ENCODE measurements around the gene NCAPD2.

The NCAPD2 gene

GRCh38 chr12:6461401-6462233 lies 32.3 kb upstream of the NCAPD2 start:
- no peak for DNase-seq (ENCODE audit: low read depth)
- H3K4me3 ChIP-seq (ENCODE audit: low read depth, low read length), result no peak overlapping the region
- TF ChIP-seq, protein P1, sequence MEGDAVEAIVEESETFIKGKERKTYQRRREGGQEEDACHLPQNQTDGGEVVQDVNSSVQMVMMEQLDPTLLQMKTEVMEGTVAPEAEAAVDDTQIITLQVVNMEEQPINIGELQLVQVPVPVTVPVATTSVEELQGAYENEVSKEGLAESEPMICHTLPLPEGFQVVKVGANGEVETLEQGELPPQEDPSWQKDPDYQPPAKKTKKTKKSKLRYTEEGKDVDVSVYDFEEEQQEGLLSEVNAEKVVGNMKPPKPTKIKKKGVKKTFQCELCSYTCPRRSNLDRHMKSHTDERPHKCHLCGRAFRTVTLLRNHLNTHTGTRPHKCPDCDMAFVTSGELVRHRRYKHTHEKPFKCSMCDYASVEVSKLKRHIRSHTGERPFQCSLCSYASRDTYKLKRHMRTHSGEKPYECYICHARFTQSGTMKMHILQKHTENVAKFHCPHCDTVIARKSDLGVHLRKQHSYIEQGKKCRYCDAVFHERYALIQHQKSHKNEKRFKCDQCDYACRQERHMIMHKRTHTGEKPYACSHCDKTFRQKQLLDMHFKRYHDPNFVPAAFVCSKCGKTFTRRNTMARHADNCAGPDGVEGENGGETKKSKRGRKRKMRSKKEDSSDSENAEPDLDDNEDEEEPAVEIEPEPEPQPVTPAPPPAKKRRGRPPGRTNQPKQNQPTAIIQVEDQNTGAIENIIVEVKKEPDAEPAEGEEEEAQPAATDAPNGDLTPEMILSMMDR (conservative IDR thresholded peaks at IDR 0.05; ENCODE audit: low read depth, low read length), result no peak

GRCh38 chr12:6462234-6462995 lies 31.5 kb upstream of the NCAPD2 start:
- no peak overlapping the region for H3K4me3 ChIP-seq (ENCODE audit: low read depth, low read length)
- no peak for DNase-seq (ENCODE audit: low read depth)
- TF ChIP-seq, protein P1 (conservative IDR thresholded peaks at IDR 0.05; ENCODE audit: low read depth, low read length), result no peak

DNA sequence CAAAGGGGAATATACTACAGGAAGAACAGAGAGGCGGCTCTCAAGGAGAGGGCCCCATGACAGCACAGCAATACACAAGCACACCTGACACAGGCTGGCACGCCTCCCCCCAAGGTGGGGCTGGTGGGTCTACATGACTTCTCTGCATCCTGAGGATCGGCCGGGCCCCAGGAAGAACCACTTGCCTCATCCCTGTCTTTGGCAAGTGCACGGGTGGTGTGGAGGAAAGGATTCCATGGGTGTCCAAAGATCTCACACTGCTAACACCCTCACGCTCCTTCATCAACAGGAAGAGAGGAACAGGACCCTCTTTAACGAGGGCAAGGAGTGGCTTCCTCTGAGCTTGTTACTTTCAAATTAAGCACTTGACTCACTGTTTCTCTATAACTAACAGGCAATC lies 30.7 kb upstream of the NCAPD2 start:
- H3K4me3 ChIP-seq (ENCODE audit: low read depth, low read length), result no peak overlapping the region
- no peak for DNase-seq (ENCODE audit: low read depth)
- TF ChIP-seq, protein P1 (conservative IDR thresholded peaks at IDR 0.05; ENCODE audit: low read depth, low read length), result no peak

- TF ChIP-seq, protein P1 (conservative IDR thresholded peaks at IDR 0.05; ENCODE audit: low read depth, low read length), result no peak
- no peak for DNase-seq (ENCODE audit: low read depth)
- H3K4me3 ChIP-seq (ENCODE audit: low read depth, low read length), result no peak overlapping the region
Measured at GRCh38 chr12:6463858-6464257, 30.0 kb upstream of the NCAPD2 start.

DNA sequence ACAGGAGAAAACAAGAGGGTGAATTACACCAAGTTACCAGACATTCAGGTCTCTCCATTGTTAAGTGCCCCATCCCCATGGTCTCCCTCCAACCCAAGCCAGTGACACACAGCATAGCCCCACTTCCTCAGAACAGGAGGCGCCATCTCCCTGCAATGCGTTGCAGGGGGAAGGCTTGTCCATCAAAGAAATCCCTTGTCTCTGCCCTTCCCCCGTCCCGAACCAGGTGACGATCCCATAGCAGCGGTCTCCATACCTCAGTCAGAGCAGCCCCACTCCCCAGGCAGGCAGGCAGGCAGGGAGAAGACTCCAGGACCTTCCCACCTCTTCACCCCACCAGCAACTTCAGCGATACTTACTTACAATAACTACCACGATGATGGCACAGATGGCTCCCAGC lies 29.4 kb upstream of the NCAPD2 start:
- TF ChIP-seq, protein P1 (conservative IDR thresholded peaks at IDR 0.05; ENCODE audit: low read depth, low read length), result no peak
- H3K4me3 ChIP-seq (ENCODE audit: low read depth, low read length), result no peak overlapping the region
- no peak for DNase-seq (ENCODE audit: low read depth)

GRCh38 chr12:6465467-6466183 lies 28.3 kb upstream of the NCAPD2 start:
- TF ChIP-seq, protein P1 (conservative IDR thresholded peaks at IDR 0.05; ENCODE audit: low read depth, low read length), result peak; percentile 93
- no peak overlapping the region for H3K4me3 ChIP-seq (ENCODE audit: low read depth, low read length)
- DNase-seq (ENCODE audit: low read depth), result peak; percentile 86
